Nephron progenitor cell (in vitro differentiated cells): Measurements from ENCODE around the gene MFF.
"Not testable (repeated sequence)": the region's sequence is repeated elsewhere in the genome, so short reads cannot be mapped to it uniquely, and the experiment has no call there.

Experiments used
- DNase-seq: peaks from one replicate; pipeline ENCODE4 v3.0.0; 2021
- H3K27ac Mint-ChIP-seq: 2 replicates; pipeline ENCODE4 v1.8.0; 2021; ENCODE audit warnings: mild to moderate bottlenecking, moderate library complexity, mixed read lengths
- H3K27me3 Mint-ChIP-seq: 2 replicates; pipeline ENCODE4 v1.8.0; 2021; ENCODE audit warnings: mild to moderate bottlenecking, low read depth, mixed read lengths; ENCODE audit not compliant: poor library complexity
- H3K36me3 Mint-ChIP-seq: 2 replicates; pipeline ENCODE4 v1.8.0; 2021; ENCODE audit warnings: low read depth, mixed read lengths
- H3K4me1 Mint-ChIP-seq: 2 replicates; pipeline ENCODE4 v1.8.0; 2021; ENCODE audit warnings: mixed read lengths
- H3K4me3 Mint-ChIP-seq: 2 replicates; pipeline ENCODE4 v1.8.0; 2021; ENCODE audit warnings: mild to moderate bottlenecking, moderate library complexity, mixed read lengths
- H3K9me3 Mint-ChIP-seq: 2 replicates; pipeline ENCODE4 v1.8.0; 2021; ENCODE audit warnings: mild to moderate bottlenecking, moderate library complexity, mixed read lengths
- CTCF ChIP-seq: fragments of 200-600 bp; sonication (generic); IDR thresholded peaks from 2 replicates; pipeline ENCODE4 v1.5.0; 2021; ENCODE audit warnings: antibody characterized with exemption

Gene MFF

DNA sequence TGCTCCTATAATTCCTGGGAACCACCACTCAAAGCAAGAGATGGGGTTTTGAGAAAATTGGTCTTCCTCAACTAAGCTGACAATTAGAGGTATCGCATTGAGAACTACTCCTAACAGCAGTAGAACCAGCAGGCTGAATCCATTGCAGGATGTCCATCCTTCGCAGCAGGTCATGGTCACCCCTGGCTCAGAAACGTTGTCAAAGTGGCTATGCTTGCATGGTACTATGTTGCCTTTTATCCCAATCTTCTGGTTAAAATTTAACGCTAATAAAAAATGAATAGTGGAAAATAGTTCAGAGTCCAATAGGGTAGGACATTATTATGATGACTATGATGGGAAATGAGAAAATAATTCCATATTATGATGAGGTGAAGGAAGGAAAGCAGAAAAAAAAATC lies 54.0 kb downstream of the MFF start, which contains the start of gene TM4SF20:
TSS of gene TM4SF20 (minus strand) at position 212 of the 400 bp plus-strand sequence. CDS start at position 174, 38 bp downstream.
- no peaks in the 10 kb centered on the region for H3K9me3 Mint-ChIP-seq

GRCh38 chr2:227382241-227382835 lies 57.3 kb downstream of the MFF start:
- not testable (repeated sequence) for H3K36me3 Mint-ChIP-seq, H3K4me1 Mint-ChIP-seq, DNase-seq, H3K4me3 Mint-ChIP-seq, H3K9me3 Mint-ChIP-seq, H3K27ac Mint-ChIP-seq
- peaks cover 27% of the 10 kb centered on the region for H3K27me3 Mint-ChIP-seq

More for the DNA sequence above, 54.0 kb downstream of the MFF start, which contains the start of gene TM4SF20:
- Mint-ChIP-seq H3K27me3 (peaks cover 15% of the 10 kb centered on the region), H3K36me3 (no peaks in the 10 kb centered on the region), H3K4me1 (peaks cover 3% of the 10 kb centered on the region), H3K27ac (no peak within 1 kb of the TSS), H3K4me3 (no peak within 1 kb of the TSS)
- TF ChIP-seq CTCF, result no peak
- DNase-seq, result no peak

DNA sequence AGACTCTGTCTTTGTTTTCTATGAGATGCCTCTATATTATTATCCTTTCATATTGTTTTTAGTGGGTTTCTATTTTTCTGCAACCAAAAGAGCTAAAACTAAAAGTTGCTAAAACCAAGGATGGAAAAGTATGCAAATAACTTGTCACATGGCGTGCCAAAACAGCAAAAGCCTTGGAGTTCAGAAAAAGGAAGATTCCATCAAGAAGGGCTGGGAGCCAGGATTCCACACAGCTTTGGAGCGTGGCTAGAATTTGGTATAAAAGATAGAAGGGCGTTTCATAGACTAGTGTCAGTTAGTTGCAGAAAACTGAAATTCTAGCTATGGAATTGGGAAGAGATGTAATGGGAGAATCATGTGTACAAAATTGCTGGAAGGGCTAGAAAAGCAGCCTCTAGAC lies 58.6 kb downstream of the MFF start:
- H3K9me3 Mint-ChIP-seq, result no peaks in the 10 kb centered on the region
- no peak overlapping the region for H3K27ac Mint-ChIP-seq
- H3K36me3 Mint-ChIP-seq, result no peaks in the 10 kb centered on the region
- H3K4me1 Mint-ChIP-seq, result no peaks in the 10 kb centered on the region
- no peak overlapping the region for H3K4me3 Mint-ChIP-seq
- H3K27me3 Mint-ChIP-seq, result peaks cover 24% of the 10 kb centered on the region
- no peak for DNase-seq
- no peak for TF ChIP-seq CTCF

- Mint-ChIP-seq H3K27me3 (peaks cover 22% of the 10 kb centered on the region), H3K4me1 (peaks cover 5% of the 10 kb centered on the region), H3K9me3 (no peaks in the 10 kb centered on the region), H3K4me3 (no peak overlapping the region), H3K27ac (no peak overlapping the region), H3K36me3 (no peaks in the 10 kb centered on the region)
- no peak for TF ChIP-seq CTCF
- DNase-seq, result no peak
Measured at GRCh38 chr2:227386630-227387029, 61.6 kb downstream of the MFF start.

DNA sequence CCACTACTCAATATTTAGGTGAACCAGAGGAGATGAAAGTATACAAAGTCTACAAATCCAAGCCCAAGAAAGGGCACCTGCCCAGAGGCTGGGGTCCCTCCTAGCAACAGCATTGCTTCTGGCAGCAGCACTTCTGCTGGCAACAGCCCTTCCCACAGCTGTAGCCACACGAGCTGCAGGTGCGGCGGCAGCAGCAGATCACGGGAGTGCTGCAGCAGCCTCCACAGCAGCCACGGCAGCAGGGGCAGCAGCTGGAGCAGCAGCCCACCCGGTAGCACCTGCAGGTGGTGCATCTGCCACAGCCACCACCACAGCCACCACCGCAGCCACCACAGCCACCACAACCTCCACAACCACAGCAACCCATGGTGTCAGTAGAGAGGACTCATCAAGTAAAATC lies 62.5 kb downstream of the MFF start, which contains the start of gene SCYGR1:
TSS of gene SCYGR1 (minus strand) at position 367 of the 400 bp plus-strand sequence. CDS start at position 367, 0 bp downstream.
- H3K4me3 Mint-ChIP-seq, DNase-seq, H3K9me3 Mint-ChIP-seq, H3K27ac Mint-ChIP-seq, H3K36me3 Mint-ChIP-seq, H3K4me1 Mint-ChIP-seq: not testable (repeated sequence)
- H3K27me3 Mint-ChIP-seq, result peaks cover 19% of the 10 kb centered on the region

DNA sequence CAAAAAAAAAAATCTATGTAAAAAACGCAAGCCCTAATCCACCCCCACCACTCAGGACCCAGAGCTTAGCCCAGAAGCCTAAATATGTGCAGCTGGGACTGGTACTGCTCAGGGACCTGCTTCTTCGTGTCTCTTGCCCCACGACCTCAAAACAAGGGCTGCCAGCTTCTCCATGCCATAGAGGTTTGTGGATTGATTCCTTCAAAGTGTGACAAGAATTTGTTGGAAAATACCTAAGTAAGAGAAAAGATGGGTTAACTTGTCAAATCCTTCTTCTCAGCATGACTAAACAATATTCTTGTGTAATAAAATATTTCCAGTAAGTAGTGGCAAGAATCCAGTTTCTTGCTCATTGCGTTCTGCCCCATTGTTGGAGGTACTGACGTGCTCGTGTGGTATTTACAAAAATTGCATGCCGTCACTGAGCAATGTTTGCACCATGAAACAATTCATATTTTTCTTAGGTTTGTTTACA lies 63.5 kb downstream of the MFF start:
- H3K27ac Mint-ChIP-seq, result no peak overlapping the region
- DNase-seq, result no peak
- no peaks in the 10 kb centered on the region for H3K9me3 Mint-ChIP-seq
- H3K36me3 Mint-ChIP-seq, result no peaks in the 10 kb centered on the region
- H3K4me3 Mint-ChIP-seq, result no peak overlapping the region
- TF ChIP-seq CTCF, result no peak
- H3K27me3 Mint-ChIP-seq, result peaks cover 19% of the 10 kb centered on the region
- peaks cover 5% of the 10 kb centered on the region for H3K4me1 Mint-ChIP-seq

DNA sequence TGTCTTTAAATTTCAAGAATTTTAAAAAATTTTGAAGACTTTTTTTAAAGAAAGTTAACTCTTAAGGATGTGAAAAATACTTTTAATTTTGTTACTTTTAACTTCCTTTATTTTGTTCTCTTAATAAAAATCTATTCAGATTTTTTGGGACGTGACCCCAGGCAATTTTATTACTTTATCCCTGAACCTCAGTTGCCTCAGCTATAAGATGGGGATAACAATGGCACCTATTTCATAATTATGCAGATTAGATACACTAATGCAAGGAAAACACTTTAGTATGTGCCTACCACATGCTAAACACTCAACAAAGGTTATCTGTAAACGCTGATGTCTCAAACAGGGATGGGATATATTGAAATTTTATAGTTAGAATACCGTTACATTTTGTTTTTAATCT lies 64.2 kb downstream of the MFF start:
- H3K36me3 Mint-ChIP-seq, result no peaks in the 10 kb centered on the region
- no peak for DNase-seq
- no peak for TF ChIP-seq CTCF
- H3K9me3 Mint-ChIP-seq, result no peaks in the 10 kb centered on the region
- H3K4me3 Mint-ChIP-seq, result no peak overlapping the region
- no peak overlapping the region for H3K27ac Mint-ChIP-seq
- H3K27me3 Mint-ChIP-seq, result peaks cover 15% of the 10 kb centered on the region
- peaks cover 5% of the 10 kb centered on the region for H3K4me1 Mint-ChIP-seq
